Activated naive CD4-positive, alpha-beta T cell treated with anti-CD3 and anti-CD28 coated beads, Interleukin-2, amount 50 U/mL, for 24 hours (primary cell): Measurements from ENCODE around the gene IFIT2.

ENCODE experiments used
- H3K27ac Mint-ChIP-seq: one replicate; pipeline ENCODE4 v1.8.0; 2021; ENCODE audit warnings: mild to moderate bottlenecking, mixed read lengths
- H3K27me3 Mint-ChIP-seq: one replicate; pipeline ENCODE4 v1.8.0; 2021; ENCODE audit warnings: mixed read lengths
- H3K36me3 Mint-ChIP-seq: one replicate; pipeline ENCODE4 v1.8.0; 2021; ENCODE audit warnings: mixed read lengths
- H3K4me1 Mint-ChIP-seq: one replicate; pipeline ENCODE4 v1.8.0; 2021; ENCODE audit warnings: mixed read lengths
- H3K4me3 Mint-ChIP-seq: one replicate; pipeline ENCODE4 v1.8.0; 2021; ENCODE audit warnings: mild to moderate bottlenecking, mixed read lengths
- H3K9me3 Mint-ChIP-seq: one replicate; pipeline ENCODE4 v1.8.0; 2021; ENCODE audit warnings: mixed read lengths

The IFIT2 gene

GRCh38 chr10:89296220-89296648 is 5.6 kb upstream of the IFIT2 start:
- H3K4me3 Mint-ChIP-seq = no peak overlapping the region
- peaks cover 7% of the 10 kb centered on the region for H3K36me3 Mint-ChIP-seq
- H3K27ac Mint-ChIP-seq = no peak overlapping the region
- peaks cover 64% of the 10 kb centered on the region for H3K4me1 Mint-ChIP-seq
- H3K9me3 Mint-ChIP-seq = peaks cover 6% of the 10 kb centered on the region
- no peaks in the 10 kb centered on the region for H3K27me3 Mint-ChIP-seq

- no peak overlapping the region for H3K4me3 Mint-ChIP-seq
- peaks cover 72% of the 10 kb centered on the region for H3K4me1 Mint-ChIP-seq
- H3K9me3 Mint-ChIP-seq = peaks cover 6% of the 10 kb centered on the region
- peaks cover 7% of the 10 kb centered on the region for H3K36me3 Mint-ChIP-seq
- no peaks in the 10 kb centered on the region for H3K27me3 Mint-ChIP-seq
- no peak overlapping the region for H3K27ac Mint-ChIP-seq
Measured at GRCh38 chr10:89297356-89297755, 4.5 kb upstream of the IFIT2 start.

- no peaks in the 10 kb centered on the region for H3K27me3 Mint-ChIP-seq
- no peak overlapping the region for H3K4me3 Mint-ChIP-seq
- peaks cover 76% of the 10 kb centered on the region for H3K4me1 Mint-ChIP-seq
- peak overlapping the region; percentile 68 for H3K27ac Mint-ChIP-seq
- peaks cover 7% of the 10 kb centered on the region for H3K36me3 Mint-ChIP-seq
- H3K9me3 Mint-ChIP-seq = peaks cover 6% of the 10 kb centered on the region
Measured at GRCh38 chr10:89297791-89298190, 4.1 kb upstream of the IFIT2 start.

- H3K27me3 Mint-ChIP-seq = no peaks in the 10 kb centered on the region
- H3K4me1 Mint-ChIP-seq = peaks cover 80% of the 10 kb centered on the region
- H3K9me3 Mint-ChIP-seq = peaks cover 6% of the 10 kb centered on the region
- H3K27ac Mint-ChIP-seq = peak overlapping the region; percentile 79
- no peak overlapping the region for H3K4me3 Mint-ChIP-seq
- H3K36me3 Mint-ChIP-seq = peaks cover 13% of the 10 kb centered on the region
Measured at GRCh38 chr10:89299031-89299430, 2.8 kb upstream of the IFIT2 start.

GRCh38 chr10:89301232-89301631 is 614 bp upstream of the IFIT2 start:
- peak overlapping the region; percentile 92 for H3K4me3 Mint-ChIP-seq
- H3K9me3 Mint-ChIP-seq = peaks cover 6% of the 10 kb centered on the region
- no peaks in the 10 kb centered on the region for H3K27me3 Mint-ChIP-seq
- H3K27ac Mint-ChIP-seq = peak overlapping the region; percentile 90
- peaks cover 78% of the 10 kb centered on the region for H3K4me1 Mint-ChIP-seq
- peaks cover 27% of the 10 kb centered on the region for H3K36me3 Mint-ChIP-seq

- Mint-ChIP-seq H3K4me3 (peak overlapping the region; percentile 92), H3K27me3 (no peaks in the 10 kb centered on the region), H3K9me3 (peaks cover 11% of the 10 kb centered on the region), H3K36me3 (peaks cover 38% of the 10 kb centered on the region), H3K27ac (peak overlapping the region; percentile 46), H3K4me1 (peaks cover 71% of the 10 kb centered on the region)
Measured at GRCh38 chr10:89302625-89303024, 779 bp downstream of the IFIT2 start.

- Mint-ChIP-seq H3K4me3 (peak overlapping the region; percentile 92), H3K9me3 (peaks cover 11% of the 10 kb centered on the region), H3K27me3 (no peaks in the 10 kb centered on the region), H3K36me3 (peaks cover 43% of the 10 kb centered on the region), H3K27ac (peak overlapping the region; percentile 9), H3K4me1 (peaks cover 67% of the 10 kb centered on the region)
Measured at GRCh38 chr10:89303161-89303560, 1.3 kb downstream of the IFIT2 start.

GRCh38 chr10:89304026-89304425 is 2.2 kb downstream of the IFIT2 start:
- H3K4me3 Mint-ChIP-seq = peak overlapping the region; percentile 92
- peak overlapping the region; percentile 53 for H3K27ac Mint-ChIP-seq

GRCh38 chr10:89304446-89304845 is 2.6 kb downstream of the IFIT2 start:
- Mint-ChIP-seq H3K36me3 (peaks cover 43% of the 10 kb centered on the region), H3K4me3 (no peak overlapping the region), H3K27me3 (no peaks in the 10 kb centered on the region), H3K9me3 (peaks cover 11% of the 10 kb centered on the region), H3K4me1 (peaks cover 59% of the 10 kb centered on the region), H3K27ac (peak overlapping the region; percentile 18)

More at GRCh38 chr10:89304026-89304425, 2.2 kb downstream of the IFIT2 start:
- Mint-ChIP-seq H3K36me3 (peaks cover 42% of the 10 kb centered on the region), H3K4me1 (peaks cover 63% of the 10 kb centered on the region), H3K9me3 (peaks cover 11% of the 10 kb centered on the region), H3K27me3 (no peaks in the 10 kb centered on the region)

GRCh38 chr10:89304925-89305324 is 3.1 kb downstream of the IFIT2 start:
- Mint-ChIP-seq H3K9me3 (peaks cover 10% of the 10 kb centered on the region), H3K27me3 (no peaks in the 10 kb centered on the region), H3K36me3 (peaks cover 42% of the 10 kb centered on the region), H3K4me1 (peaks cover 54% of the 10 kb centered on the region), H3K27ac (no peak overlapping the region), H3K4me3 (no peak overlapping the region)

- Mint-ChIP-seq H3K9me3 (peaks cover 10% of the 10 kb centered on the region), H3K4me1 (peaks cover 46% of the 10 kb centered on the region), H3K27ac (peak overlapping the region; percentile 38), H3K4me3 (no peak overlapping the region), H3K27me3 (no peaks in the 10 kb centered on the region), H3K36me3 (peaks cover 42% of the 10 kb centered on the region)
Measured at GRCh38 chr10:89305766-89306433, 4.1 kb downstream of the IFIT2 start.

GRCh38 chr10:89306434-89307268 is 4.8 kb downstream of the IFIT2 start:
- peaks cover 10% of the 10 kb centered on the region for H3K9me3 Mint-ChIP-seq
- H3K27ac Mint-ChIP-seq = no peak overlapping the region
- H3K27me3 Mint-ChIP-seq = no peaks in the 10 kb centered on the region
- peaks cover 42% of the 10 kb centered on the region for H3K36me3 Mint-ChIP-seq
- H3K4me3 Mint-ChIP-seq = no peak overlapping the region
- H3K4me1 Mint-ChIP-seq = peaks cover 41% of the 10 kb centered on the region

GRCh38 chr10:89307269-89307577 is 5.4 kb downstream of the IFIT2 start:
- Mint-ChIP-seq H3K27ac (no peak overlapping the region), H3K36me3 (peaks cover 43% of the 10 kb centered on the region), H3K4me1 (peaks cover 36% of the 10 kb centered on the region), H3K9me3 (peaks cover 10% of the 10 kb centered on the region), H3K4me3 (no peak overlapping the region), H3K27me3 (no peaks in the 10 kb centered on the region)

GRCh38 chr10:89308266-89308665 is 6.4 kb downstream of the IFIT2 start:
- Mint-ChIP-seq H3K27ac (no peak overlapping the region), H3K36me3 (peaks cover 41% of the 10 kb centered on the region), H3K4me3 (no peak overlapping the region), H3K4me1 (peaks cover 25% of the 10 kb centered on the region), H3K27me3 (no peaks in the 10 kb centered on the region), H3K9me3 (peaks cover 10% of the 10 kb centered on the region)

- H3K36me3 Mint-ChIP-seq = peaks cover 40% of the 10 kb centered on the region
- H3K4me1 Mint-ChIP-seq = peaks cover 20% of the 10 kb centered on the region
- H3K27ac Mint-ChIP-seq = no peak overlapping the region
- H3K4me3 Mint-ChIP-seq = no peak overlapping the region
- no peaks in the 10 kb centered on the region for H3K27me3 Mint-ChIP-seq
- peaks cover 10% of the 10 kb centered on the region for H3K9me3 Mint-ChIP-seq
Measured at GRCh38 chr10:89308736-89309135, 6.9 kb downstream of the IFIT2 start.
